ENCODE data around the gene DST.
"Not testable (repeated sequence)": the region's sequence is repeated elsewhere in the genome, so short reads cannot be mapped to it uniquely, and the experiment has no call there.

The DST gene

DNA sequence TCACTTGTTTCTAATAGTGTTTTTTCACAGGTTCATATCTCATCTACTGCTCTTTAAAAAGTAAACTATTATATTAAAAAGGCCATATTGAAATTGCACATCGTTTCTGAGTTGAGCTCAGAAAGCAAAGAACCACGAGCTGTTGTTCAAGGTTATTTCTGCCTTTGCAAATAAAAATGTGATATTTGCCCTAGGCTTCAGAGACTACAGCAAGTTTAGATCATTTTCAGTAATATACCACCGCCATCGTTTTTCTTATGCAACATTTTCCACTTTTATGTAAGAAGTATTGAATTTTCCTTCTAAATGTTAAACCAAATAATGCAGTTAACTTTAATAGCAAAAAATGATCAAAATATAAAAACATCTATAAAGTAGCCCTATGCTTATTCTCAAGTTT, 71.1 kb downstream of the DST start:
- no peak for DNase-seq (ENCODE audit: low spot score)

DNA sequence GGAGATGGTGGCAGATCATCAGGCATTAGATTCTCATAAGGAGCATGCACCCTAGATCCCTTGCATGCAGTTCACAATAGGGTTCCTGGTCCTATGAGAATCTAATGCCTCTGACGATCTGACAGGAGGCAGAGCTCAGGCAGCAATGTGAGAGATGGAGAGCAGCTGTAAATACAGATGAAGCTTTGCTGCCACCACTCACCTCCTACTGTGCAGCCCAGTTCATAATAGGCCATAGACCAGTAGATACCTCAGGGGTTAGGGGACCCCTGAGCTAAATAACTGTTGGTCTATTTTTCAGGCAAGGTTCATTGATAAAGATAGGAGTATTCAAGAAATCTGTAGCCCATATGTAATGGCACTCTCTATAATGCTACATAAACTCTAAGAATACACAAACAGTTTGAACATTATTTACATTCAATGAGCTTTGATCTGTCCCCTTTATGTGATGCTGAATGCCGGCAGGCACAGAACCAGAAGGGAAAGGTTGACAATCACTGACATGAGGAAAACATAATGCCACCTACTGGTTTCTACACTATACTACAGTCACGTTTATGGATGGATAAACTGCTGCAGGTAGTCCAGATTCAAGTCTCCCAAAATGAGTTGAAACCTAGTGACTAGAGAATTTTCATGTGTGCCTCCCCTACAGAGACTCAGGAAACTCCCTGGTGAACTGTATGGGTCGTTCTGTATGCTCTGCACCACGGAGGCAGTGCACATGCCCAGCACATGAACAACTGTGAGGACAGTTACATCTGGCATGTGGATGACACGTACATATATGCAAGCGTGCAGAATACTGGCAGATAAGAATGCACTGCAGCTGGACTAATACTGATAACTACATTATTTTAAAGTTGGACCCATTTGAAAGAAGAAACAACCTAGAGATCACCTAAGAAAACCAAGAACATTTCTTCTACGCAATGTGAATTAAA, 72.0 kb downstream of the DST start:
- peak; percentile 66 for DNase-seq (ENCODE audit: low spot score)

DNA sequence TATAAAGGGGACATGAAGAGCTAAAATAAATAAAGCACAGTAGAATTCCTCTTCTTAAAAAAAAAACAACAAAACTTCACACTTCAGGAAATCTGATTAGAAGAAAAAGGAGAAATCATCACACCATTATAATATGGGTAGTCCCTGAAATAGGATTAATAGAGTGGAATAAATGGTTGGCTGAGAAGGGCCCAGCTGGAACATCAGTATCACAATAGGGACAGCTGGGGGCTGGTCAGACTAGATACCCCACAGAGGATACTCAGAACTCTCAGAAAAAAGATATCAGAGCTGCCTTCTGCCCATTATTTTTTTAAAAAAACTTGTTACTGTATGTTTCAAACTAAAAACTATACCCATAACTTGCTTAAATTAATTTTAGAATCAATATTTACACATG, 75.2 kb downstream of the DST start:
- DNase-seq (ENCODE audit: low spot score), result no peak

DNA sequence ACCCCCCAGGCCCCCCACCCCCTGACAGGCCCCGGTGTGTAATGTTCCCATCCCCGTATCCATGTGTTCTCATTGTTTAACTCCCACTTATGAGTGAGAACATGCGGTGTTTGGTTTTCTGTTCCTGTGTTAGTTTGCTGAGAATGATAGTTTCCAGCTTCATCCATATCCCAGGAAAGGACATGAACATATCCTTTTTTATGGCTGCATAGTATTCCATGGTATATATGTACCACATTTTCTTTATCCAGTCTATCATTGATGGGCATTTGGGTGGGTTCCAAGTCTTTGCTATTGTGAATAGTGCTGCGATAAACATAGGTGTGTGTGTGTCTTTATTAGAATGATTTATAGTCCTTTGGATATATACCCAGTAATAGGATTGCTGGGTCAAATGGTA, 80.0 kb downstream of the DST start:
- DNase-seq (ENCODE audit: low spot score), result not testable (repeated sequence)

GRCh38 chr6:56556751-56557540, 85.7 kb downstream of the DST start:
- DNase-seq (ENCODE audit: low spot score), result no peak

DNA sequence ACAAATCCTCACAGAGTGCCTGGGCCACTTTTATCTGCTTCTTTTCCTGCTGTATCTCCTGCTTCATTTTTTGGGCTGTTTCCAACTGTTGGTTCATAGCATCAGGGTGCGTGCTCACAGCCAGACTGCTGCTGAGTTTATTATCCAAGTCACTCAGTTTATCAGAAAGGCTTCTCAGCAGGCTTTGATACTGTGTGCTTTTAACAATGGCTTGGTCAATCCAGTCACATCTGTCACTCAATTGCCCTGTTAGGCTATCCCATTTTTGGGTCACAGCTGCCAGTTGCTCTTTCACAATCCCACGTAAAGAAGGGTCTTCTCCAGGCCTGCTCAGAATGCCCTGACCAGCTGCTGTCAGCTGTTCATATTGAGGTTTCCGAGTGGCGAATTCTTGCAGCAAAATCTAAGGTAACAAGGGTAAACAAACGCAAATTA, 87.2 kb downstream of the DST start:
- no peak for DNase-seq (ENCODE audit: low spot score)

DNA sequence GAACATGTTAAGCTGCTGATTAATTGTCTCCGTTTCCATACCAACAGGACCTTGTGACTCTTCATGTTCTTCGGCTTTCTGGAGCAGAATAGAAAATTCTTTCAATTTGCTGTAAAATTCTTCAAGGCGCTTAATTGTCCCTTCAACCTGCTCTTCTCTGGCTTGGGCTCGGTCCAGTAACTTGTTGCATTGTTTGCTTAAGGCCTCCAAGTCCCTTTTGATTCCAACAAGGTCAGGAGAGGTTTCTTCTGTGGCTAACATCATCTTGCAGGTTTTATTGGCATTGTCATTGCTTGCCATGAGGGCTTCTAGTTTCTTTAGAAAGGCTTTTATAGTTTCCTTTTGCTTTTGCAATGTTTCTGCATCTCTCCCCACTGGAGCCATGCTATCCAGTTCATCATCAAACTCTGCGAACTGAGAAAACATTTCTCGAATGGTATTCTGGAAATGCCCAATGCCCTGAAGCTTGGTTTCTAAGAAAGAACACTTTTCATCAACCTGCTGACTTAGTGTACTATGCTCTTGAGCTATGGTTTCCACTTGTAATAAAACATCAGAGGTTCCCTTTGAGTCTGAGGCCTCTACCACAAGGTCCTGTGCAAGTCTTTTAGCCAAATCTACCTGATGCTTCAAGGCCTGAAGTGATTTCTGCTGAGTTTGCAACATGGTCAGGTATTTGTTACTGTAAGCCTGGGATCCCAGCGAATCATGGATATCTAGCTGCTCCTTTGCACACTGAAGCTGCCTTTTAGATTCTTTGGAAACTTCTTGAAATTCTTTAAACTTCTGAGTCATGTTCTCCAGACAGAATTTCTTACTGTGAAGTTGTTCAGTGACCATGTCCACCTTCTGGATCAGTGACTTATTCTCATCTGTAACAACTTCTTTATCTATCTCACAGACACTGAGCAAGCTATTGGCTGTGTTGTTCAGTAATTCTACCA, 90.2 kb downstream of the DST start:
- no peak for DNase-seq (ENCODE audit: low spot score)

- no peak for DNase-seq (ENCODE audit: low spot score)
Measured at GRCh38 chr6:56551409-56552120, 91.1 kb downstream of the DST start.

DNA sequence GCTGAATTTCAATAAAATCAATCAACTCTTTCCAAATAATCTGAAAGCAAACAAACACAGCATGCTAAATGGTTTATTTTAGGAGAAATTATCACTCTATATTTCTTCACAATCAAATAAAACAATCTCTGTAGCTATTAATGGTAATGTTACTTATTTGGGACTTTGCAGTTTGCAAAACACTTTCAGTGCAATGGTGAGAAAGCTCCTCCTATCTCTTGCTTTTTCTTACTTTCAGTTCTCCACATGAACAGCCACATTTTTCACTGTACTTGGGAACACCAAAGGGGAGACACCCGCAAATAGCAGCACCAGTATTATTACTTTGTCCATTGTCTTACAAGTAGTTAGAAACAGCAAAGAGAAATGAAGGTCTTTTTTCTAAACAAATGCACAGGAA, 92.4 kb downstream of the DST start:
- no peak for DNase-seq (ENCODE audit: low spot score)

DNA sequence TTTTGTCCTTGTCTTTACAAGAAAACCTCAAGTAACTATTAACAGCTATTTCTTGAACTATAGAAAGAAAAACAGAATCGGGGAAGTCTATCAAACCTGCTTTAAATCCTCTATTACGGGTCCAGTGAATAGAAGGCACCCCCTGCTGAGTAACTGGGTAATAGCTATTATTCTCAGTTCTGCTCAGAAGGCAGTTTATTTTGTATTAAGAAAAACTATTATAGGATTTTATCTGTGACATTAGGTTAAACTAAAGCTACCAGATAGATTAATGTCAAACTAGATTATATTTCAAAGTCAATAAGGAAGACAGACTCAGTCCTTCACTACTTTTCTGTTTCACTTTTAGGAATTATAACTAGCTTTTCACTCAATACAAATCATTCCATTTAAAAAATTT, 93.7 kb downstream of the DST start:
- DNase-seq (ENCODE audit: low spot score), result peak; percentile 46

GRCh38 chr6:56547687-56548086, 95.0 kb downstream of the DST start:
- no peak for DNase-seq (ENCODE audit: low spot score)

- DNase-seq (ENCODE audit: low spot score), result peak; percentile 89
Measured at GRCh38 chr6:56542364-56543331, 100.0 kb downstream of the DST start.

GRCh38 chr6:56541741-56542360, 100.8 kb downstream of the DST start:
- DNase-seq (ENCODE audit: low spot score), result peak; percentile 30

GRCh38 chr6:56541030-56541600, 101.6 kb downstream of the DST start:
- peak; percentile 63 for DNase-seq (ENCODE audit: low spot score)

DNA sequence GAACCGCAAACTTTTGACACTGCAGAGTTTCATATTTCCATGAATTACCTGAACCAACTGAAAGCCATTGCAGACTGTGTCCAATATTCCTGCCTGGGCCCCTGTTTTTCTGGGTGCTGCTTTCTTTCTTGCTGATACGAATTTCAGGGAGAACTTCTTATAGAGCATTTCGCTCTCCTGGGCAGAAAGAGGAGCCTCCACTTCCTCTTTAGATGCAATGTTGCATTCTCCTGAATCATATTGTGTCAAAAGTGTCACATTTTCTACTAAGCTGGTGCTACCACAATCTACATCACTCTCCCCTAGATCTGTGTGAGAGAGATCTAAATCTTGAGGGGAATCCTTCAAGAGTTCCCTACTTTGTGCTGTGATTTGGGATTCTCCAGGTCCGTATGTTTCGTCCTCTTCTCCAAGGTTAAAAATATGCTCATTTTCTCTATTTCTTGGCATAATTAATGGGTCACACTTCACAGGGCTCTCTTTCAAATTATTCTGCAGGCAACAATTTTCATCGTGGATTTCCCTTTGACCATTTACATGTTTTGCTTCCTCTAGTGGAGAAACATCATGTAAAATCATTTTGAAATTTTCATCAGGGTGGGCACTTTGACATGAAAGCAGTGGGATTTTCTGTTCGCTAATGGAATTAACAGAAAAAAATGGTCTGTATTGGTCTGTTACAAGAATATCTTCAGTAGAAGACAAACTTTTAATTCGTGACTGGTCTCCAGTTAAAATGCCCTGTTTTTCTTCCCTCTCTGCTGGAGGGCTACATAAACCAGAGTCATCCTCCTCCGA, 102.3 kb downstream of the DST start:
- peak; percentile 38 for DNase-seq (ENCODE audit: low spot score)

DNA sequence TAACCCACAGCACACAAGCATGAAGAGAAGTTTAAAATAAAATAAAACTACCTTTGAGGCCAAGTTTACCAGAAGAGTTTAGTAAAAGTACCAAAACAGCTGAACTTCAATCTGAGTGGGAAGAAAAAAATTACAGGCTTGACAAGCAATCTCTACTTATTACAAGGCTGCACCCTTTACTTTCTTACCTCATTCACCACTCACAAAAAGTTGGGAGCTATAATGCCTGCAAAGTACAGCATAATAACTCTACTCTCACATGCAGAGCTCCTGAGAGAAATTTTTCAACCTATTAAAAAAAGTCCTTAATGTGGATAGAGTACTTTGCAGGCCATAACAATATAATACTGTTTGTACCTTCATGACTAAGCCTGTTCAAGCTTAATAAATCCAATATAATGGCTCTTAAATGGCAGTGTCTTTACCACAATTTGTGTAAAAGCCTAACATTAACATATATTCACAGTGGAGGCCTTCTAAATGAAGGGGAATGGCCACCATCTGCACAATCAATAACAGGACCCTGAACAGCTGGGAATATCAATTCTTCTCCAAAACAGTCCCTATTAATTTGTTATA, 103.1 kb downstream of the DST start:
- DNase-seq (ENCODE audit: low spot score), result no peak

DNA sequence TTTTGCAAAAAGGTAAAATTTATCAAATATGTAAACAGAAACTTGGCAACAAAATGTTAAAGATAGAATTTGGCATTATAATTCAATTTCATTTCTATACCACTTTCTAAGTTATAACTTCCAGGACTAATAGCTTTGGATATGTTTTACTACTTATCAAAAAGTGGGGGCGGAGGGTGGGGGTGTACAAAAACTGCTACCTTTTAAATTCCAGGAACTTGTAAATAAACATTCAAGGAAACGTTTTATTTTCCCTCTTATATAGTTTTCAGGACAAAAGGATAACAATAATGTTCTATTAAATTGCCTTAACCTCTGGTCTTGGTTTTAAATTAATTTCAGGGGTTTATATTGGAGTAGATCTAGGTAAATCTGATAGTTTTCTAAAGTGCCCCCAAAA, 103.8 kb downstream of the DST start:
- DNase-seq (ENCODE audit: low spot score), result no peak

GRCh38 chr6:56537223-56537770, 105.4 kb downstream of the DST start:
- no peak for DNase-seq (ENCODE audit: low spot score)
